Keratinocyte (primary cell): Measurements from ENCODE around the gene FAM177B. TPM values are rescaled to one million over a fixed set of nuclear protein-coding genes. Genes with fewer than 3 reads are reported as not detected.

Source experiments
- DNase-seq: peaks from one replicate; pipeline ENCODE4 v3.0.0-alpha.2; 2011; ENCODE audit warnings: low read depth, missing footprints, low spot score
- FAIRE-seq: peaks from 2 replicates; lab custom pipeline; 2011; peaks lifted over from hg19 to GRCh38; lab: Jason Lieb, UNC
- H2AFZ ChIP-seq: 2 replicates; pipeline ENCODE4 v1.6.0; 2012; ENCODE audit warnings: low read length, control low read depth, inconsistent platforms; ENCODE audit not compliant: control insufficient read depth
- H3K27ac ChIP-seq: 2 replicates; pipeline ENCODE4 v1.5.1; 2011; ENCODE audit warnings: low read length; ENCODE audit not compliant: control insufficient read depth, insufficient read depth
- H3K27me3 ChIP-seq: 3 replicates; pipeline ENCODE4 v1.6.0; 2011; ENCODE audit warnings: low read length; ENCODE audit not compliant: control insufficient read depth, insufficient read depth; ENCODE audit errors: extremely low read depth
- H3K36me3 ChIP-seq, 2 experiments: 2 replicates in 1 of 2; 3 replicates in 1 of 2; pipeline ENCODE4 v1.5.1; 2011; ENCODE audit warnings: low read length in 2 of 2, mild to moderate bottlenecking in 1 of 2; ENCODE audit not compliant: control insufficient read depth in 2 of 2, insufficient read depth in 2 of 2; ENCODE audit errors: extremely low read depth in 1 of 2
- H3K4me1 ChIP-seq: 3 replicates; pipeline ENCODE4 v1.5.1; 2011; ENCODE audit warnings: low read length; ENCODE audit not compliant: control insufficient read depth, insufficient read depth; ENCODE audit errors: extremely low read depth
- H3K4me2 ChIP-seq: 3 replicates; pipeline ENCODE4 v1.6.0; 2011; ENCODE audit warnings: low read depth, low read length; ENCODE audit not compliant: control insufficient read depth, insufficient read depth; ENCODE audit errors: extremely low read depth
- H3K4me3 ChIP-seq, 3 experiments: fragments of 200-600 bp in 1 of 3; sonication (generic) in 1 of 3; 2 replicates in 2 of 3; 3 replicates in 1 of 3; pipeline ENCODE4 v1.5.1; 2011 to 2016; ENCODE audit warnings: low read length in 3 of 3, mild to moderate bottlenecking in 3 of 3, control low read depth in 2 of 3, inconsistent platforms in 1 of 3, low read depth in 1 of 3, mixed read lengths in 1 of 3, mixed run types in 1 of 3, moderate library complexity in 1 of 3; ENCODE audit not compliant: control insufficient read depth in 2 of 3, insufficient read depth in 2 of 3; ENCODE audit errors: extremely low read depth in 1 of 3
- H3K79me2 ChIP-seq: 2 replicates; pipeline ENCODE4 v1.6.0; 2012; ENCODE audit warnings: low read length; ENCODE audit not compliant: control insufficient read depth, insufficient read depth
- H3K9ac ChIP-seq: 3 replicates; pipeline ENCODE4 v1.6.0; 2011; ENCODE audit warnings: low read length; ENCODE audit not compliant: control insufficient read depth, insufficient read depth; ENCODE audit errors: extremely low read depth
- H3K9me1 ChIP-seq: 3 replicates; pipeline ENCODE4 v1.6.0; 2011; ENCODE audit warnings: low read length; ENCODE audit not compliant: control insufficient read depth, insufficient read depth; ENCODE audit errors: extremely low read depth
- H3K9me3 ChIP-seq: 2 replicates; pipeline ENCODE4 v1.5.1; 2012; ENCODE audit warnings: low read depth, low read length; ENCODE audit not compliant: control insufficient read depth
- H4K20me1 ChIP-seq: 3 replicates; pipeline ENCODE4 v1.6.0; 2011; ENCODE audit warnings: low read length; ENCODE audit not compliant: control insufficient read depth, insufficient read depth; ENCODE audit errors: extremely low read depth
- CTCF ChIP-seq, 3 experiments: IDR thresholded peaks in 1 of 3; conservative IDR thresholded peaks in 1 of 3; optimal IDR thresholded peaks in 1 of 3; 2 replicates in 2 of 3; 3 replicates in 1 of 3; pipeline versions ENCODE3 to v1.5.1; 2011; ENCODE audit warnings: low read length in 3 of 3, mild to moderate bottlenecking in 3 of 3, moderate library complexity in 2 of 3, control low read depth in 1 of 3, inconsistent platforms in 1 of 3; ENCODE audit not compliant: insufficient read depth in 2 of 3; ENCODE audit errors: extremely low read depth in 1 of 3
- EZH2 ChIP-seq: IDR thresholded peaks from one replicate; pipeline ENCODE4 v1.6.1; 2012; ENCODE audit warnings: inconsistent platforms, mild to moderate bottlenecking, low read length, moderate library complexity
- dilution Hi-C: fragments of 300-500 bp; cut with MboI; formaldehyde crosslinking; loops from one replicate; pipeline ENCODE4 v1.7.0; 2020; ENCODE audit warnings: low sequenced_read_pairs; ENCODE audit not compliant: extremely low pct_ligation_motif_present
- polyA plus RNA-seq, 5 experiments: library from polyadenylated mRNA; depleted of rRNA in 3 of 5; stranded (reverse) in 3 of 5; stranded (forward) in 1 of 5; unstranded in 1 of 5; fragments of >200 nt; gene quantifications; 1 replicate in 1 of 5; 2 replicates in 3 of 5; 3 replicates in 1 of 5; pipeline versions ENCODE4 v1.2.1 to v1.2.3, GENCODE V29; 2011 to 2012; ENCODE audit warnings: missing spikeins in 2 of 5, low read depth in 1 of 5, low replicate concordance in 1 of 5

Gene FAM177B
- polyA plus RNA-seq, 1 donor (not counting 4 experiments of a cell fraction or from before 2014, with no cell fraction given): not detected

GRCh38 chr1:222777977-222778376, 41.0 kb downstream of the FAM177B start:
- dilution Hi-C loops: loop anchor here (25.0 kb wide), 1 partner anchor 309 kb away; no protein-coding TSS in a partner anchor
- DNase-seq (no peak), FAIRE-seq (peak; percentile 46)
- H3K9me1 ChIP-seq: no peaks in the 10 kb centered on the region
- H4K20me1 ChIP-seq: no peaks in the 10 kb centered on the region
- no peaks in the 10 kb centered on the region for H3K4me1 ChIP-seq
- H3K4me3 ChIP-seq: no peak overlapping the region
- no peak overlapping the region for H3K27ac ChIP-seq
- H2AFZ ChIP-seq: no peak overlapping the region
- TF ChIP-seq EZH2: no peak
- no peak for TF ChIP-seq CTCF (optimal IDR thresholded peaks at IDR 0.05 in 1 of 3, IDR thresholded peaks at IDR 0.05 in 1 of 3, conservative IDR thresholded peaks at IDR 0.05 in 1 of 3; ENCODE audit: extremely low read depth in 1 of 3, insufficient read depth in 2 of 3, low read length in 3 of 3)
- H3K9ac ChIP-seq: no peak overlapping the region
- no peaks in the 10 kb centered on the region for H3K9me3 ChIP-seq
- H3K27me3 ChIP-seq: no peaks in the 10 kb centered on the region
- no peaks in the 10 kb centered on the region for H3K79me2 ChIP-seq
- H3K4me2 ChIP-seq: no peak overlapping the region
- H3K36me3 ChIP-seq: no peaks in the 10 kb centered on the region

DNA sequence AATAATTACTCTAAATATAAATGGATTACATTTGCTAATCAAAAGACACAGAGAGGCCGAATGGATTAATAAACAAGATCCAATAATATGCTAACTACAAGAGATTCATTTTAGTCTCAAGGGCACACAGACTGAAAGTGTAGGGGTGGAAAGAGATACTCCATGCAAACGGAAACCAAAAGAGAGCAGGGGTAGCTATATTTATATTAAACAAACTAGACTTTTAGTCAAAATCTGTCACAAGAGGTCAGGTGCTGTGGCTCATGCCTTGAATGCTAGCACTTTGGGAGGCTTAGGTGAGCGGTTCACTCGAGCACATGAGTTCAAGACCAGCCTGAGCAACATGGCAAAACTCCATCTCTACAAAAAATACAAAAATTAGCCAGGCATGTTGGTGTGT, 44.2 kb downstream of the FAM177B start:
- DNase-seq: no peak
- Histone ChIP-seq H3K4me1 (peaks cover 4% of the 10 kb centered on the region), H3K4me3 (no peak overlapping the region), H3K79me2 (no peaks in the 10 kb centered on the region), H3K9me1 (no peaks in the 10 kb centered on the region), H3K9me3 (no peaks in the 10 kb centered on the region), H3K9ac (no peak overlapping the region), H2AFZ (no peak overlapping the region), H3K27me3 (peaks cover 5% of the 10 kb centered on the region), H3K27ac (no peak overlapping the region), H3K36me3 (no peaks in the 10 kb centered on the region), H3K4me2 (no peak overlapping the region), H4K20me1 (no peaks in the 10 kb centered on the region)
- FAIRE-seq: no peak
- TF ChIP-seq EZH2 (no peak), CTCF (optimal IDR thresholded peaks at IDR 0.05 in 1 of 3, IDR thresholded peaks at IDR 0.05 in 1 of 3, conservative IDR thresholded peaks at IDR 0.05 in 1 of 3; ENCODE audit: extremely low read depth in 1 of 3, insufficient read depth in 2 of 3, low read length in 3 of 3) (no peak)
- dilution Hi-C loops: loop anchor here (25.0 kb wide), 1 partner anchor 306 kb away; no protein-coding TSS in a partner anchor
